ENCODE results near the gene OGDHL. TPM values are rescaled to one million over a fixed set of nuclear protein-coding genes. Genes with fewer than 3 reads are reported as not detected.

OGDHL gene
- total RNA-seq, 1 experiment from 2014 or later = 22.6 TPM

- no peak overlapping the region for H2BK15ac ChIP-seq (ENCODE audit: low read depth, low read length)
- H4K5ac ChIP-seq (ENCODE audit: insufficient read length, low read depth, low read length) = no peak overlapping the region
- H2BK20ac ChIP-seq (ENCODE audit: low read depth, low read length, poor library complexity, severe bottlenecking) = no peak overlapping the region
- H3K79me2 ChIP-seq (ENCODE audit: insufficient read depth, low read length) = no peaks in the 10 kb centered on the region
- no CpG with 5 or more reads among the region's 19 CpGs for WGBS (ENCODE audit: extremely low coverage, insufficient read length, low lambda C conversion rate)
- no peaks in the 10 kb centered on the region for H3K4me1 Mint-ChIP-seq
- H3K9ac ChIP-seq (ENCODE audit: extremely low read depth, insufficient read length, low read length) = no peak overlapping the region
- H4K91ac ChIP-seq (ENCODE audit: insufficient read length, low read depth, low read length) = no peak overlapping the region
- H3K4me2 ChIP-seq (ENCODE audit: insufficient read depth, insufficient read length, low read length) = no peak overlapping the region
- H3K9me3 Mint-ChIP-seq = peaks cover 3 to 5% of the 10 kb centered on the region in 2 experiments; a peak in 2 of 5 replicates
- H2BK120ac ChIP-seq (ENCODE audit: low read depth, low read length, poor library complexity, severe bottlenecking) = no peak overlapping the region
- H3K4me1 ChIP-seq (ENCODE audit: insufficient read depth, low read length) = no peaks in the 10 kb centered on the region
- no peaks in the 10 kb centered on the region for H3K79me1 ChIP-seq (ENCODE audit: insufficient read depth, low read depth, low read length, poor library complexity, severe bottlenecking)
- TF ChIP-seq CTCF (conservative IDR thresholded peaks at IDR 0.05) = no peak
- no peak overlapping the region for H3K23ac ChIP-seq (ENCODE audit: insufficient read length, low read depth, low read length)
- no peak overlapping the region for H3K18ac ChIP-seq (ENCODE audit: insufficient read length, low read depth, low read length)
- H2AFZ ChIP-seq (ENCODE audit: low read length) = no peak overlapping the region
- H2BK5ac ChIP-seq (ENCODE audit: insufficient read length, low read length) = no peak overlapping the region
- H3T11ph ChIP-seq (ENCODE audit: low read length) = no peak overlapping the region
- no peak overlapping the region for H3K4ac ChIP-seq (ENCODE audit: low read depth, low read length)
- no peaks in the 10 kb centered on the region for H3K27me3 ChIP-seq (ENCODE audit: insufficient read depth, low read length)
- no peaks in the 10 kb centered on the region for H3K23me2 ChIP-seq (ENCODE audit: insufficient read length, low read depth, low read length, poor library complexity, severe bottlenecking)
- DNase-seq = no peak
- no peaks in the 10 kb centered on the region for H3K27me3 Mint-ChIP-seq (ENCODE audit: low read depth)
- H2AK5ac ChIP-seq (ENCODE audit: insufficient read length, low read length) = no peak overlapping the region
- H4K8ac ChIP-seq (replicated peaks; ENCODE audit: insufficient read length, low read depth, low read length) = no peak overlapping the region
- H3K56ac ChIP-seq (ENCODE audit: insufficient read length, low read depth, low read length) = no peak overlapping the region
- peak overlapping the region in 1 of 3 experiments; percentile 34; a peak in 1 of 7 replicates for H3K27ac Mint-ChIP-seq
- H3K4me3 Mint-ChIP-seq = no peak overlapping the region
- no peak overlapping the region for H3K14ac ChIP-seq (ENCODE audit: insufficient read depth, low read length)
- no peak overlapping the region for H3K27ac ChIP-seq (ENCODE audit: insufficient read length, low read depth, low read length)
- H4K20me1 ChIP-seq (ENCODE audit: control insufficient read depth, insufficient read depth, insufficient read length) = peaks cover 3% of the 10 kb centered on the region
- no peaks in the 10 kb centered on the region for H3K9me3 ChIP-seq (ENCODE audit: control insufficient read depth, low read depth, low read length)
- no peak overlapping the region for H2BK12ac ChIP-seq (ENCODE audit: insufficient read length, low read depth, low read length)
- H3K36me3 Mint-ChIP-seq (ENCODE audit: insufficient read depth in 1 of 3, low read depth in 3 of 3) = peaks cover 16% of the 10 kb centered on the region in 3 experiments; a peak in 6 of 7 replicates
These were observed 24.5 kb downstream of the OGDHL start for GRCh38 chr10:49737474-49738201.

Measured in H9 (cell line).